Ecto neural progenitor cell (in vitro differentiated cells): Measurements from ENCODE around the gene MARCHF9.
A peak's percentile ranks its signal among the peaks of the same experiment; 100 is the strongest.

Source experiments
- DNase-seq: peaks from one replicate; pipeline ENCODE4 v3.0.0-alpha.2; 2018; ENCODE audit warnings: low spot score

Gene MARCHF9

DNA sequence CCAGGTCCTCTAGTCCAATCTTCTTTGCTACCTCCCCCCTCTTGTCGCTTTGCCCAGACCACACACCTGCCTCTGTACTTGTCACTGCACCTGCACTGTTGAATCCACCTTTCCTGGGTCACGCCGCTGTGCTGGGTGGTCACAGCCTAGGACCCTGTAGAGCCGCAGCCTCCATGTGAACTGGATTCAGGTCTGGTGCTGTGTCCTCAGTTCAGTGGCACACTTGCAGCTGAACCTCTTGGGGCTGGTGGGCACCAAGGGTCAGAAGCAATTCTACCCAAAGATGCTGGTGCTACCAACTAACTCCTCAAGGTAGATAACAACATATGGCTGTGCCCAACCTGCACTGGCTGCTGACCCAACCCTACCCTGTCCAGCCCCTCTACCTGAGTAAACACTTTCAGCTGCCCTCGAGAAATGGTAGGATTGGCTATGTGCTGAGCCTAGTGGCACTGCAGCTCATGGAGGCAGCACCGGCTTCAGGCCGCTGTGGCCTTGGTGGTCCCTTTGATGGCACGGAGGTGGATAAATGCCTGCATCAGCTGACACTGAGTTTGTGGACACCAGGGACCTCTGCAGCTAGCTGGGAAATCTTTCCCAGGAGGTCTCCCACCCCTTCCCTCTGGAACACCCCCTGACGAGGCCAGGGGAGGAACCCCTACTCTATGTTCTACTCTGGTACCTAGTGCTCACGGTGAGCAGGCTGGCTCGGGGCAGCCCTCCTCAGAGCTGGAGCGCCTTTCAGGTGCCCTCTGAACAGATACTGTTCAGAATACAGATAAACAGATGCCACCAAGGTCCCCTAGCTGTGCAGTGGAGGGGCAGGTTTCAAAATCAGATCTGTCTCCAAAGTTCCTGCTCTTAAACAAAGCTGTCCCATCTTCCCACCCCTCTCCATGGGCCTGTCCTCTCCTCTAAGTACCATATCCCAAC lies 30.6 kb upstream of the MARCHF9 start:
- no peak for DNase-seq

GRCh38 chr12:57724936-57725740 lies 29.8 kb upstream of the MARCHF9 start:
- no peak for DNase-seq

DNA sequence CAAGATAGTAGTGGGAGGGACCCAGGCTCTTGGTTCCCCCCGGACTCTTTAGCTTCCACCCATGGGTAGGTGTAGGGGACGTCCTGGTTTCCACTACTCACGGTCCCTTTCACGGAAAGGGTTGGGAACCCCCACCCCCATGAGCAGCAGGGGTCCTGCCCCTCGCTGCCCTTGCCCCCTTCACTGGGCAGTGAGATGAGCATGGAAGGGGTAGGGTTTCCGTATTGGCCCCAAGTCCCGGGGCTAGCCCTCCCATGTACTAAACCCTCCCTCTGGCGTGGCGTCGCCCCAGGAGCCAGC lies 29.1 kb upstream of the MARCHF9 start:
- DNase-seq = no peak

DNA sequence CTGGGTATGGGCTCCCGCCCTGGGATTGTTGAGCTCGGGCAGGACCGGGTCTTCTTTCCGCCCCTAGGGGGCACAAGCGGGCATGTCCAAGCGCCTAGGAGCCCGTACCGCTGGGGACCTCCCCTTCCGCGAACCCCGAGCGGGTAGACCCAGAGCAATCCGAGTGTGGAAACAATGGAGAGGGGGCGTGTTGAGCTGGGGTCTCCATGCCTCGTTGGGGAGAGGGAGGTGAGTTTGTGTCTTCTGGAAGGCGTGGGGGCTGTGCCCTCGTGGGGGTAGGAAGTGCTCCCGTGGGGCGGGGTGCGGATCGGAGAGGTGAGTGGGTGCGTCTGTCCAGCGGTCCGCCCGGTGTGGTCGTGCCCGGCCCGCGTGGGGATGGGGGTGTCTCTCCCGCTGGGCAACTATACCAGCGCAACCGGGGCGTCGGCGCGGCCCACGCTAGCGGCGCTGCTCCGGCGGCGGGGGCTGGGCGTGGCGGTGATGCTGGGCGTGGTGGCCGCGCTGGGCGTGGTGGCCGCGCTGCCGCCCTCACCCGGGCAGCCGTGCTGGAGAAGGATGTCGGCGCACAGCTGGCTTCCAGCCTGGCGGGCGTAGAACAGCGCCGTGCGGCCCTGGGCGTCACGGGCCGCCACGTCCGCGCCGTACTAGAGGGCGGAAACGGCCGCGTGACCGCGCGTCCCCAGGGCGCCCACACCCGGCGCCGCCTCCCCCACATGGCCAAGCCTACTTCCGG lies 28.6 kb upstream of the MARCHF9 start:
- DNase-seq = peak; percentile 93

GRCh38 chr12:57726884-57727757 lies 27.8 kb upstream of the MARCHF9 start:
- DNase-seq = no peak

DNA sequence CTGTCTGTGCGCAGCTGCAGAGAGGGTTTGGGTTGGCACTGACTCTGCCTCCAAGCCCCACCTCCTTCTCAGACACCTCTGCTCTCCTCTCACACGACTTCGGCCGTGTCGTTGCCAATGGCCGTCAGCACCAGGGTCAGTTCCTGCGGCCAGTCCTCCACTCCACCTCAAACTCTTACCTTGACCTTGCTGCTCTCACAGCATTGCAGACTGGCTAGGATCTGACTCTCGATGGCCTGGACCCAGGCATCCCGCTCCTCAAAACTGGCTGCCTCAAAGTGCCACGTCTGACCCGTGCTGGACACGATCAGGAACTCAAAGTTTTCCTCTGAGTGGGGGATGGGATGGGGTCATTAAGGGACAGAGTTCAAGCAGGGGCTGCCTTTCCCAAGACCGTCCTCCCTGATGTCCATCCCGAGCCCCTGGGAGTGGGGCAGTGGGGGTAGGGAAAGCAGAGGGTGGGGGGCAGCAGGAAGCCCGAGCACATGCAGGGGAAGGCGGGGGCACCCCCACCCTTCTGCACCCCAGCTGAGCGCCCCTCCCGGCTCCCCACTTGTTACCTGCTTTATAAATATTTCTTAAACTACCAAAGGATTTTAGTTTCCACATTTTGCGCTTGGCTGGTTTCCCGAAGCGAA lies 27.0 kb upstream of the MARCHF9 start:
- DNase-seq = no peak

GRCh38 chr12:57729321-57729844 lies 25.5 kb upstream of the MARCHF9 start:
- DNase-seq = peak; percentile 36

DNA sequence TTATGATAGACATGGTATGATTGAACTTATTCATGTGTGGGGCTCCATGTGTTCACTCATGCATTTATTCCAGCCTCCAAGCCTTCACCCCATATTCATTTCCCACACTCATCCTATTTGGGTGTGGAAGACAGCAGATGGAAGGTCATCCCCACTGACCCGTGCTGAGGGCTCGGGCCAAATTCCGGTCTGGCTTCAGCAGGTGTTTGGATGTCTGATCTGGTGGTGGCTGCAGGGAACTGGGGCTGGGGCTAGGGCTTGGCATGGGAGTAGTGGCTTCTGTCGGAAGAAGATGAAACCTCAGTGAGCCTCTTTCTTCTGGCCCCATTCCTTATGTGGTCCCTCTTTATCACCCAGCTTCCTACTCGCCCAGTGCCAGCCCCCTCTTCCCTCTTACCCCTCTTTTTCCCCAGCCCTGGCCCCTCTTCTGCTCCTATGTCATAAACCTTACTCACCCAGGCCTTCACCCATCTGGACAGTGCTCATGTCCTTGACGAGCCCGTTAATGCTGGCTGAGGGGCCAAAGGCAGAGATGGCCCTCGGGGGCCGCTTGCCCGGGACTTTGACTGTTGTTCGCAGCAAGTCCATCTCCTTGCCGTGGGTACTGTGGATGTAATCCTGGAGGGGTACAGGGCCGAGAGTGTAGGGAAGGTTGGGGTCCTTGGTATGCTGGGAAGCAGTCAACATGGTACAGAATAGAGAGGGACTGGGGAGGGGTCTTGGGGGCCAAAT lies 24.4 kb upstream of the MARCHF9 start:
- DNase-seq = peak; percentile 34

DNA sequence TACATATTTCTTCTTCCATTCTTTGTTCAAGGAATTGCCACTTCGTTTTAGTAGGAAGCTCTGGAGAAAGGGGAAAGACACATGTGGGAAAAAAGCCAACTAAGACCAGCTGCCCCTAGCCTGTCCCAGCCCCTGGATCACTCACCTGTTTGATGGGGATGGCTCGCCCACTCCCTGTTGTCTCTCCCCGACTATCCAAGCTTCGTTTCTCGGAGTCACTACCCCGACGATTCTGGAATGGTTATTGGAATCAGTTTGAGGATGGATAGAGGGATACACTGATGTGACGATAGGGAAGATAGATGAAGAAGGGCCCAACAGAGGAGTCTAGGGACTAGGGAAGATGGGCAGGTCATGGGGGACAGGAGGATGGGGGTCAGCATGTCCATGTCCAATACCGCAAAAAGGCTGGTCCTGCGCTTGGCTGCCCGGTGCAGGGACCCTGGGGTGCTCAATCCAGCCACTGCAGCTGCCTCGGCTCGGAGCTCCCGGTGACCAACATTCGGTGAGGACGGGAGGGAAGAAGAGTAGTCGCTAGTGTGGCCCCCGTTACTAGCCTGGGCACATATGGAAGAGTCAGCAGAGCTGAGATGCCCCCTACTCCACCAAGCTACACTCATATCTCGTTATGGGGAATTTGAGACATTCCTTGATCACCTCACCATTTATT lies 23.4 kb upstream of the MARCHF9 start:
- no peak for DNase-seq

- DNase-seq = no peak
Measured at GRCh38 chr12:57732270-57732669, 22.6 kb upstream of the MARCHF9 start.

GRCh38 chr12:57732726-57733593 lies 21.9 kb upstream of the MARCHF9 start:
- DNase-seq = no peak

- DNase-seq = no peak
Measured at GRCh38 chr12:57733928-57734327, 21.0 kb upstream of the MARCHF9 start.

GRCh38 chr12:57734591-57734990 lies 20.3 kb upstream of the MARCHF9 start:
- no peak for DNase-seq

DNA sequence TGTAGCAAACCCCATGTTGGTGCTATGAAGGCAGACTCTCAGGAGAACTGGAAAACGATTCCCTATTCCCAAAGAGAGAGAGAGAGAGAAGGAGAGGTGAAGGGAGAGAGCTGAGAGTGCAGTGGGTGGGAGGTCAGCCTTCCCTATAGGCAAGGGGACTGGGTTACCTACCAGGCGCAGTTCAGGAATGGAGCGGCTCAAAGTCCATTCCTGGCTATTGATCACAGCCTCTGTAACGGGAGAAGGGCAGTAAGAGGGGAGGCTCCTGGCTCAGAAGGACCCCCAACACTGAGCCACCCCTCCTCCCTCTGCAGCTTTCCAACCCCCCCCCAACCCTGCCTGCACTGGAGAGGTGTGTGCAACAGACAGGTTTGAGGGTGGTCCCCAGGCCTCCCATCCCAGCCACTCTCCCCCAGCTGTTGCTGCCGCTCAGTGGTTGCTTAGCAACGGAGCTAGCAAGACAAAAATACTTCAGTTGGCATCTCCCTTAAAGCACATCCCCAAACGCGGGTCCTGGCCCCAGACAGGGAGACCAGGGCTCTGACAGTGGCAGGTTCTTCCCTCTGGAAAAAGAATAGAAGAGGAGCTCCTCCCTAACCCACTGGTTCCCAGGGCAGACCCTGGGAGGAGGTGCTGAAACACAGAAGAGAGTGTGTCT lies 19.6 kb upstream of the MARCHF9 start:
- DNase-seq = no peak

GRCh38 chr12:57735952-57736740 lies 18.8 kb upstream of the MARCHF9 start:
- peak; percentile 83 for DNase-seq

- DNase-seq = no peak
Measured at GRCh38 chr12:57736741-57737466, 18.0 kb upstream of the MARCHF9 start.
